ENCODE measurements around the gene CHN2. TPM values are rescaled to one million over a fixed set of nuclear protein-coding genes. Genes with fewer than 3 reads are reported as not detected.

Gene CHN2
- total RNA-seq, 1 donor from 2014 or later: 8.0 TPM

- Mint-ChIP-seq H3K4me3 (no peak overlapping the region), H3K9me3 (peaks cover 5% of the 10 kb centered on the region), H3K36me3 (no peaks in the 10 kb centered on the region), H3K4me1 (peaks cover 7% of the 10 kb centered on the region), H3K27me3 (ENCODE audit: low read depth) (peaks cover 2% of the 10 kb centered on the region), H3K27ac (no peak overlapping the region)
- TF ChIP-seq CTCF (IDR thresholded peaks at IDR 0.05; ENCODE audit: unreplicated experiment): no peak
- no peak for DNase-seq (ENCODE audit: low spot score in 2 of 2, unreplicated experiment in 2 of 2)
These were observed 34.5 kb downstream of the CHN2 start for GRCh38 chr7:29229066-29229465.

GRCh38 chr7:29229946-29230345 is 35.4 kb downstream of the CHN2 start:
- peaks cover 7% of the 10 kb centered on the region for H3K4me1 Mint-ChIP-seq
- no peak overlapping the region for H3K27ac Mint-ChIP-seq

GRCh38 chr7:29230871-29231345 is 36.3 kb downstream of the CHN2 start:
- Mint-ChIP-seq H3K4me1 (peaks cover 8% of the 10 kb centered on the region), H3K27me3 (ENCODE audit: low read depth) (peaks cover 2% of the 10 kb centered on the region), H3K27ac (no peak overlapping the region), H3K4me3 (no peak overlapping the region), H3K36me3 (no peaks in the 10 kb centered on the region), H3K9me3 (peaks cover 10% of the 10 kb centered on the region)
- no peak for TF ChIP-seq CTCF (IDR thresholded peaks at IDR 0.05; ENCODE audit: unreplicated experiment)
- DNase-seq (ENCODE audit: low spot score in 2 of 2, unreplicated experiment in 2 of 2): no peak

More at GRCh38 chr7:29229946-29230345, 35.4 kb downstream of the CHN2 start:
- Mint-ChIP-seq H3K27me3 (ENCODE audit: low read depth) (peaks cover 2% of the 10 kb centered on the region), H3K36me3 (no peaks in the 10 kb centered on the region), H3K4me3 (no peak overlapping the region), H3K9me3 (peaks cover 6% of the 10 kb centered on the region)
- no peak for TF ChIP-seq CTCF (IDR thresholded peaks at IDR 0.05; ENCODE audit: unreplicated experiment)
- no peak for DNase-seq (ENCODE audit: low spot score in 2 of 2, unreplicated experiment in 2 of 2)

GRCh38 chr7:29231671-29232232 is 37.2 kb downstream of the CHN2 start:
- Mint-ChIP-seq H3K4me3 (no peak overlapping the region), H3K4me1 (peaks cover 10% of the 10 kb centered on the region), H3K27me3 (ENCODE audit: low read depth) (peaks cover 2% of the 10 kb centered on the region), H3K27ac (no peak overlapping the region), H3K36me3 (no peaks in the 10 kb centered on the region), H3K9me3 (peaks cover 12% of the 10 kb centered on the region)
- no peak for DNase-seq (ENCODE audit: low spot score in 2 of 2, unreplicated experiment in 2 of 2)
- TF ChIP-seq CTCF (IDR thresholded peaks at IDR 0.05; ENCODE audit: unreplicated experiment): no peak

GRCh38 chr7:29234438-29234837 is 39.9 kb downstream of the CHN2 start:
- Mint-ChIP-seq H3K27ac (no peak overlapping the region), H3K4me1 (peaks cover 15% of the 10 kb centered on the region), H3K27me3 (ENCODE audit: low read depth) (peaks cover 2% of the 10 kb centered on the region), H3K4me3 (no peak overlapping the region), H3K9me3 (peaks cover 12% of the 10 kb centered on the region), H3K36me3 (no peaks in the 10 kb centered on the region)
- no peak for DNase-seq (ENCODE audit: low spot score in 2 of 2, unreplicated experiment in 2 of 2)
- no peak for TF ChIP-seq CTCF (IDR thresholded peaks at IDR 0.05; ENCODE audit: unreplicated experiment)
